Trophoblast cell (in vitro differentiated cells and primary cell): ENCODE measurements around the gene ASCC3.
"Not testable (repeated sequence)": the region's sequence is repeated elsewhere in the genome, so short reads cannot be mapped to it uniquely, and the experiment has no call there.

ENCODE experiments used
- DNase-seq, 2 donors: peaks; one replicate each; pipeline ENCODE4 v3.0.0-alpha.2; 2016
- H2AFZ ChIP-seq: 2 replicates; pipeline ENCODE4 v1.6.1; 2013; ENCODE audit warnings: low read length, moderate library complexity, mild to moderate bottlenecking; ENCODE audit not compliant: insufficient read depth, poor library complexity
- H2AK5ac ChIP-seq: 2 replicates; pipeline ENCODE4 v1.6.1; 2013; ENCODE audit warnings: mild to moderate bottlenecking, low read length
- H2BK120ac ChIP-seq: 2 replicates; pipeline ENCODE4 v1.6.1; 2013; ENCODE audit warnings: low read length, mild to moderate bottlenecking, moderate library complexity; ENCODE audit not compliant: insufficient read depth, poor library complexity
- H2BK12ac ChIP-seq: 2 replicates; pipeline ENCODE4 v1.6.1; 2013; ENCODE audit warnings: mild to moderate bottlenecking, low read length, moderate library complexity
- H2BK5ac ChIP-seq: 2 replicates; pipeline ENCODE4 v1.6.1; 2013; ENCODE audit warnings: low read length, low read depth, moderate library complexity, mild to moderate bottlenecking; ENCODE audit not compliant: poor library complexity
- H3K14ac ChIP-seq: 2 replicates; pipeline ENCODE4 v1.6.1; 2013; ENCODE audit warnings: mild to moderate bottlenecking, low read length
- H3K18ac ChIP-seq: 2 replicates; pipeline ENCODE4 v1.6.1; 2013; ENCODE audit warnings: mild to moderate bottlenecking, low read length
- H3K23ac ChIP-seq: 2 replicates; pipeline ENCODE4 v1.6.1; 2013; ENCODE audit warnings: low read length
- H3K27ac ChIP-seq: 2 replicates; pipeline ENCODE4 v1.5.1; 2013; ENCODE audit warnings: low read depth, mild to moderate bottlenecking, inconsistent platforms, low read length, moderate library complexity
- H3K27me3 ChIP-seq: 2 replicates; pipeline ENCODE4 v1.6.1; 2013; ENCODE audit warnings: inconsistent platforms, mild to moderate bottlenecking, low read length, moderate library complexity; ENCODE audit not compliant: insufficient read depth
- H3K36me3 ChIP-seq, 2 experiments: 1 replicate in 1 of 2; 2 replicates in 1 of 2; pipeline ENCODE4 v1.6.1; 2013; ENCODE audit warnings: low read length in 2 of 2, mild to moderate bottlenecking in 2 of 2, moderate library complexity in 1 of 2; ENCODE audit not compliant: insufficient read depth in 2 of 2, control insufficient read depth in 1 of 2
- H3K4ac ChIP-seq: 2 replicates; pipeline ENCODE4 v1.6.1; 2013; ENCODE audit warnings: low read depth, mild to moderate bottlenecking, low read length, moderate library complexity
- H3K4me1 ChIP-seq, 2 experiments: 1 replicate in 1 of 2; 2 replicates in 1 of 2; pipeline ENCODE4 v1.6.1; 2013; ENCODE audit warnings: low read length in 2 of 2, mild to moderate bottlenecking in 2 of 2, moderate library complexity in 1 of 2; ENCODE audit not compliant: insufficient read depth in 2 of 2, control insufficient read depth in 1 of 2
- H3K4me2 ChIP-seq: 2 replicates; pipeline ENCODE4 v1.6.1; 2013; ENCODE audit warnings: inconsistent platforms, mild to moderate bottlenecking, low read length, moderate library complexity
- H3K4me3 ChIP-seq: 2 replicates; pipeline ENCODE4 v1.5.1; 2013; ENCODE audit warnings: mild to moderate bottlenecking, low read depth, low read length, inconsistent platforms
- H3K79me1 ChIP-seq: one replicate; pipeline ENCODE4 v1.6.1; 2013; ENCODE audit warnings: low read length
- H3K79me2 ChIP-seq: 2 replicates; pipeline ENCODE4 v1.6.1; 2013; ENCODE audit warnings: low read length, mild to moderate bottlenecking; ENCODE audit not compliant: control insufficient read depth, insufficient read depth, poor library complexity
- H3K9ac ChIP-seq: 2 replicates; pipeline ENCODE4 v1.6.1; 2013; ENCODE audit warnings: mild to moderate bottlenecking, low read length
- H3K9me3 ChIP-seq: 2 replicates; pipeline ENCODE4 v1.6.1; 2013; ENCODE audit warnings: low read depth, mild to moderate bottlenecking, control low read depth, inconsistent platforms, low read length; ENCODE audit not compliant: insufficient read depth
- H4K12ac ChIP-seq: 2 replicates; pipeline ENCODE4 v1.6.1; 2013; ENCODE audit warnings: low read depth, mild to moderate bottlenecking, low read length, moderate library complexity
- H4K8ac ChIP-seq: 2 replicates; pipeline ENCODE4 v1.6.1; 2013; ENCODE audit warnings: low read depth, mild to moderate bottlenecking, low read length, moderate library complexity
- H4K91ac ChIP-seq: one replicate; pipeline ENCODE4 v1.6.1; 2013; ENCODE audit warnings: low read depth, mild to moderate bottlenecking, low read length, moderate library complexity
- WGBS: extraction: QIAGEN DNeasy Blood & Tissue Kit; methylation state at CpG from one replicate; pipeline ENCODE4 v1.1.7; 2013; ENCODE audit warnings: missing lambda C conversion rate; ENCODE audit not compliant: insufficient read length, insufficient coverage; ENCODE audit errors: extremely low coverage; 5-methylcytosine and 5-hydroxymethylcytosine counted together

ASCC3 gene

GRCh38 chr6:100657678-100658330, 223.3 kb downstream of the ASCC3 start:
- H2AK5ac ChIP-seq, result no peak overlapping the region
- no peak overlapping the region for H3K4me3 ChIP-seq
- H4K91ac ChIP-seq, result no peak overlapping the region
- no peak overlapping the region for H3K4ac ChIP-seq
- no peaks in the 10 kb centered on the region for H3K79me1 ChIP-seq
- H4K8ac ChIP-seq, result no peak overlapping the region
- no peak overlapping the region for H3K14ac ChIP-seq
- peaks cover 0 to 1% of the 10 kb centered on the region in 2 experiments for H3K36me3 ChIP-seq
- WGBS, result no CpG with 5 or more reads among the region's 2 CpGs
- no peak overlapping the region for H2AFZ ChIP-seq
- H2BK5ac ChIP-seq, result no peak overlapping the region
- H3K27me3 ChIP-seq, result no peaks in the 10 kb centered on the region
- no peaks in the 10 kb centered on the region for H3K79me2 ChIP-seq
- H3K18ac ChIP-seq, result no peak overlapping the region
- no peak overlapping the region for H3K23ac ChIP-seq
- DNase-seq, result peak in 1 of 2 donors; percentile 61
- no peak overlapping the region for H3K9ac ChIP-seq
- H3K27ac ChIP-seq, result no peak overlapping the region
- H3K4me2 ChIP-seq, result no peak overlapping the region
- no peak overlapping the region for H2BK12ac ChIP-seq
- H3K4me1 ChIP-seq, result no peaks in the 10 kb centered on the region
- no peak overlapping the region for H4K12ac ChIP-seq
- H3K9me3 ChIP-seq, result no peaks in the 10 kb centered on the region
- H2BK120ac ChIP-seq, result no peak overlapping the region

GRCh38 chr6:100641147-100641546, 240.0 kb downstream of the ASCC3 start:
- DNase-seq, H3K9me3 ChIP-seq: not testable (repeated sequence)
- WGBS, result no CpG with 5 or more reads among the region's 3 CpGs

GRCh38 chr6:100633096-100633777, 247.9 kb downstream of the ASCC3 start:
- Histone ChIP-seq H4K91ac (no peak overlapping the region), H3K36me3 (peaks cover 2 to 6% of the 10 kb centered on the region in 2 experiments), H3K27me3 (no peaks in the 10 kb centered on the region), H3K79me2 (no peaks in the 10 kb centered on the region), H3K27ac (no peak overlapping the region), H2AFZ (no peak overlapping the region), H2BK5ac (no peak overlapping the region), H3K4me1 (no peaks in the 10 kb centered on the region), H4K12ac (no peak overlapping the region), H3K14ac (no peak overlapping the region), H3K4ac (no peak overlapping the region), H2BK120ac (no peak overlapping the region), H2BK12ac (no peak overlapping the region), H2AK5ac (no peak overlapping the region), H3K4me3 (no peak overlapping the region), H3K79me1 (no peaks in the 10 kb centered on the region), H3K9ac (no peak overlapping the region), H3K18ac (no peak overlapping the region), H3K4me2 (no peak overlapping the region), H3K9me3 (no peaks in the 10 kb centered on the region), H4K8ac (no peak overlapping the region), H3K23ac (no peak overlapping the region)
- WGBS, result no CpG with 5 or more reads among the region's 10 CpGs
- DNase-seq, result peak; percentile 45 to 80

More at GRCh38 chr6:100641147-100641546, 240.0 kb downstream of the ASCC3 start:
- H2AK5ac ChIP-seq, H3K79me1 ChIP-seq, H4K8ac ChIP-seq, H3K36me3 ChIP-seq, H3K4me2 ChIP-seq, H3K9ac ChIP-seq, H3K79me2 ChIP-seq, H3K18ac ChIP-seq, H4K12ac ChIP-seq, H3K14ac ChIP-seq, H2AFZ ChIP-seq, H3K4me3 ChIP-seq, H3K27me3 ChIP-seq, H2BK120ac ChIP-seq, H3K4me1 ChIP-seq, H2BK5ac ChIP-seq, H3K23ac ChIP-seq, H2BK12ac ChIP-seq, H3K27ac ChIP-seq, H4K91ac ChIP-seq, H3K4ac ChIP-seq: not testable (repeated sequence)

- H2AK5ac ChIP-seq, result no peak overlapping the region
- H2BK12ac ChIP-seq, result no peak overlapping the region
- H3K9ac ChIP-seq, result no peak overlapping the region
- no peak overlapping the region for H3K23ac ChIP-seq
- H4K12ac ChIP-seq, result no peak overlapping the region
- H3K79me1 ChIP-seq, result no peaks in the 10 kb centered on the region
- no peak overlapping the region for H3K4me2 ChIP-seq
- H3K9me3 ChIP-seq, result no peaks in the 10 kb centered on the region
- WGBS, result no CpG with 5 or more reads among the region's 2 CpGs
- no peak overlapping the region for H3K27ac ChIP-seq
- H2AFZ ChIP-seq, result no peak overlapping the region
- no peak overlapping the region for H2BK120ac ChIP-seq
- H3K4ac ChIP-seq, result no peak overlapping the region
- H3K79me2 ChIP-seq, result no peaks in the 10 kb centered on the region
- peaks cover 2% of the 10 kb centered on the region in 2 experiments for H3K36me3 ChIP-seq
- H3K18ac ChIP-seq, result no peak overlapping the region
- no peak for DNase-seq
- H3K4me1 ChIP-seq, result no peaks in the 10 kb centered on the region
- no peak overlapping the region for H3K14ac ChIP-seq
- no peak overlapping the region for H2BK5ac ChIP-seq
- no peak overlapping the region for H4K8ac ChIP-seq
- H3K27me3 ChIP-seq, result no peaks in the 10 kb centered on the region
- no peak overlapping the region for H3K4me3 ChIP-seq
- H4K91ac ChIP-seq, result no peak overlapping the region
Measured at GRCh38 chr6:100630536-100630935, 250.6 kb downstream of the ASCC3 start.
